Epithelial cell of proximal tubule (primary cell): ENCODE measurements around the gene ASF1B. TPM values are rescaled to one million over a fixed set of nuclear protein-coding genes. Genes with fewer than 3 reads are reported as not detected.

ENCODE experiments used
- DNase-seq: peaks from one replicate; pipeline ENCODE4 v3.0.0-alpha.2; 2011; ENCODE audit warnings: low read depth
- H3K4me3 ChIP-seq: 2 replicates; pipeline ENCODE4 v1.5.1; 2011; ENCODE audit warnings: low read depth, mild to moderate bottlenecking, low read length
- CTCF ChIP-seq: conservative IDR thresholded peaks from 2 replicates; pipeline ENCODE4 v1.5.1; 2012; ENCODE audit warnings: low read depth, mild to moderate bottlenecking, low read length
- total RNA-seq: library from RNA; depleted of rRNA; stranded (reverse); fragments of >200 nt; gene quantifications from 2 replicates; pipeline ENCODE4 v1.2.3, GENCODE V29; 2015

Gene ASF1B
- total RNA-seq, 1 donor from 2014 or later = 74.0 TPM

- no peak for TF ChIP-seq CTCF
- H3K4me3 ChIP-seq = no peak overlapping the region
- DNase-seq = no peak
Measured at GRCh38 chr19:14165990-14166830, 29.8 kb upstream of the ASF1B start.

- no peak for DNase-seq
- no peak overlapping the region for H3K4me3 ChIP-seq
- no peak for TF ChIP-seq CTCF
Measured at GRCh38 chr19:14164724-14165493, 28.5 kb upstream of the ASF1B start.

- no peak for DNase-seq
- H3K4me3 ChIP-seq = no peak overlapping the region
- TF ChIP-seq CTCF = no peak
Measured at GRCh38 chr19:14164082-14164481, 27.7 kb upstream of the ASF1B start.

- no peak for TF ChIP-seq CTCF
- no peak overlapping the region for H3K4me3 ChIP-seq
- no peak for DNase-seq
Measured at GRCh38 chr19:14162871-14163297, 26.5 kb upstream of the ASF1B start.

- DNase-seq = no peak
- no peak for TF ChIP-seq CTCF
Measured at GRCh38 chr19:14161305-14161704, 24.9 kb upstream of the ASF1B start.

GRCh38 chr19:14160017-14160703 is 23.8 kb upstream of the ASF1B start:
- H3K4me3 ChIP-seq = no peak overlapping the region
- no peak for DNase-seq
- no peak for TF ChIP-seq CTCF

More at GRCh38 chr19:14161305-14161704, 24.9 kb upstream of the ASF1B start:
- H3K4me3 ChIP-seq = no peak overlapping the region
